Measurements from ENCODE around the gene ARHGAP26.

Gene ARHGAP26

DNA sequence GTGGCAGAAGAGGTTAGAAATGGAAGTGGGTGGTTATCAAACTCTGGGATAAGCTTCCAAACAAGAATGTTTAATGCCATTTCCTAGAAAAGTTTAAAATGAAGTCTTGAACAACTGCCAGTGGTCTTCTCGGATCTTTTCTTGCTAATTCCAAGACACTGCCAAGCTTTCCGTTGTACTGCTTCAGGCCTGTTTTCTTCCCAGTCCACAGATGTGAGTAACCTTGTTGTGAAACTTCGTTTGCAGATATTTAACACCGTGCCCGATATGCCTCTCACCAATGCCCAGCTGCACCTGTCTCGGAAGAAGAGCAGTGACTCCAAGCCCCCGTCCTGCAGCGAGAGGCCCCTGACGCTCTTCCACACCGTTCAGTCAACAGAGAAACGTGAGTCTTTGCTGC, 363.5 kb downstream of the ARHGAP26 start:
- no peak for DNase-seq (ENCODE audit: low read depth in 1 of 2, low spot score in 1 of 2)

DNA sequence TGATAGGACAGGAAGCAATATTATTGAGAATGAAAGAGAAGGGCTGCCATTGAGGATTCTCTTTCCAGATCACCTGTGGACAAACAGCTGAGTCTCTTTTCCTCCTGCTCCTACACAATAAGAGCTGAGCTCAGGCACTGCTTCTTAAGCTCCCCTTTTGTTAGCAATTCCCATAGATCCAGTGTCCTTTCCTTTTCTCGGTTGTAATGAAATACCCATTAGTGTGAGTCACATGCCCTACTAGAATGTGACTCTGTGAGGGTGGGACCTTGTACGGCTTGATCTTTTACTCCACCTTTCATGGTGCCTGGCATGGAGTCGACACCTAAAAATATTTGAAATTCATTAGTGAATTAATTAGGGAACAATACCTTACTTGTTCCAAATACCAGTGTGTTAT, 364.1 kb downstream of the ARHGAP26 start:
- no peak for DNase-seq (ENCODE audit: low read depth in 1 of 2, low spot score in 1 of 2)

DNA sequence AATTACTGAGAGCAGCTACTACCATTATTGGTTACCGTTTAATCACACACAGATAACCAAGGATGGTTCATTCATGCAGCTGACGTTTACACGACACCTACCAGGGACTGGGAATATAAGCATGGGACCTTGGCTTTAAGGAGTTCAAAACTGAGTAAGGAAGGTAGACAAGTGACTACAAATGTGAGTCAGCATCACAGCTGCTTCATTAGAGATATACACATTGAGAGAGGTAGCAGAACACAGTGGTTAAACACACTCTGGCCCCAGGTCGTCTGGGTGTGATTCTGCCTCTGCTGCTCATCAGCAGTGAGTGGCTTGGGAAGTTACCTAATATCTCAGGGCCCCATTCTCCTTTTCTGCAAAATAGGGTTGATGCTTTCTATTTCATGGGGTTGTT, 364.7 kb downstream of the ARHGAP26 start:
- no peak for DNase-seq (ENCODE audit: low read depth in 1 of 2, low spot score in 1 of 2)

DNA sequence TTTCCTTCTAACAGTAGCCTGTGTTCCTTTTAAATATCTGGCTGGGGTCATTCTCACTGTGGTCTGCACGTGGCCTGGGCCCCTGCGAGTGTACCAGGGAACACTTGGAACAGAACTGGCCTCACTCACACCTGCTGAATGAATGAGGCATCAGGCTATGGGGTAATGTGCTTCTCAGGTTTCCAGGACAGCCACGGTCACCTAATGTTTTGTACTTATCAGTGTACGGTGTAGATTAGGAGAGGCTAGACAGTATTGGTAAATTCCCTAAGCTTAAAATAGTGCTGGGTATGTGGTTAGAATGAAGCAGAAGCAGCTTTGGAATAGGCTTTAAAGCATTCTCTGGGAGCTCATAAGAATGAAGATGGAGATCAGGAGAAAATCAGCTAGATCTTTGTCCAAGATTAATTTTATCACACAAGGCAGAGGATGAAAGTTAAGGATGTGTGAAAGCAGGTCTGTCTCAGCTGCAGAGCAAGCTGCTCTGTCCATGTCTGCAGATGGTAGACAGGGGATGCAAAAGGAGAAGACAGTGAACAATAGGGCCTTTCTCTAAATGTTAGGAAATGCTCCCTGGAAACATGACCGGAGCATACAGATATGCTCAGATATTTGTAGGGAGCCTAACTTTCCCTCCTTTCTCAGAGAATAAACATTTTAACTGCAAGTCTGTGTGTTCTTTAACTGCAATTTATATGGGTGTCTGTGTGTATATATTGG, 365.8 kb downstream of the ARHGAP26 start:
- DNase-seq (ENCODE audit: low read depth in 1 of 2, low spot score in 1 of 2): no peak

DNA sequence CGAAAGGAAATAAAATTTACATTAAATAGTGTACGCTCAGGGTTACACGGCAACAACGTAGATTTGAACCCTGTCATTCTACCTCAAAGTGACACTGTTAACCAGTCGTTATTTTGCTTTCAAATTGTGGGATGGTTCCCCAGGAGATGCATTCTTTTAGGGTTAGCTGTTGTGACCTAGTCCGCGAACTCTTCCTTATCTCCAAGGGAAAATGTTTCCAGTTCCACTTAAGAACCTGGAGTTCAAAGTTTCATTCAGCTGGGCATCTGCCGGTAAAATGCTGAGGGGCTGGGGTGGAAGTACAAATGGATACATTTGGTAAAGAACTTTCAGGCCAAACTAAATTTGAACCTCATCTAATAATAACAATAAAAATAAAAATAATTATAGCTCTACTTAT, 368.7 kb downstream of the ARHGAP26 start:
- DNase-seq (ENCODE audit: low read depth in 1 of 2, low spot score in 1 of 2): no peak

DNA sequence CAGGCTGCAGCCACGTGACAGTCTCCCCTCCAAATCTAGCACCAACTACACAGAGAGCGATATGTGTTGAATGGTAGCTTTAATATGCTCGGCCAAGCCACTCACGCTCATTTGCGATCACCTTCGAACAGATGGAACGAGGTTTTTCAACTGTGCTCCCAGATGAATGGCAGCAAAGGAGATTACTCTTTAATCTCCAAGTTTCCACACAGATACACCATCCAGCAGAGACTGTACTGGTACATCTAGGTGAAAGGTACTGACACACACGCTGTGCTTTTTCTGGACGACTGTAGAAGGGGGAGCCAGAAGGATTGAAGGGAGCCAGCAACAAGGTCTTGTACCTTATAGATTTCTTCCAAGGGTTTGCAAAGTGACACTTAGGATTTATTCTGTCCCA, 369.4 kb downstream of the ARHGAP26 start:
- DNase-seq (ENCODE audit: low read depth in 1 of 2, low spot score in 1 of 2): no peak

DNA sequence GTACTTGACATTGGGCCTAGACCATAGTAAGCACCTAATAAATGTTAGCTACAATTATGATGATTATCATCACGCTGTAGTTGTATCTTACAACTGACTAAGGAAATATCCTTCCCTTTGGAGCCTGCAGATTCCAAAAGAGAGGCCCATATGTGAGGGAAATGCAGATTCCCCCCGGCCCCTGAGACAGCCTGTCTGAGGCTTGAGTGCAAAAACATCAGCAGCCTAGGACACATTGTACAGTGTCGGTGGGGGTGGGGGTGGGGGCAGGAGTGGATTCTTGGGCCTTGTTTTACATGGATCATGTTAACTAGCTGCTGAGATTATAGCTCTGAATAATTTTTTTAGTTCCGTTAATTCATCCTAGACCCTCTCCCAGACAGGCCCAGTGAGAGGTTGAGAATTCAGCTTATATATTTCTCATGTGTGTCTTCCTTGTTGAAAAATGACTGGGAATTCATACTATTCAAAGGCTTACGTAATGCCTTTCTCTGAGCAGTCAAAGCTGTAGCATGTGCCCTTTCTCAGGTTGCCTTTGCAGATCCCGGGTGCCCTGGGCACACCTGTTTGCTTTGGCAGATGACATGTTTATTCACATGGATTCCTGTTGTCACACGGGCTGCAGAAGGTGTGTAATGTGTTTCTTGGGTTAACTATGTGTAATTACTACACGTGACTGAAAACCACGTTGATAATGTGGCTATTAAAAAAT, 370.5 kb downstream of the ARHGAP26 start:
- DNase-seq (ENCODE audit: low read depth in 1 of 2, low spot score in 1 of 2): no peak

DNA sequence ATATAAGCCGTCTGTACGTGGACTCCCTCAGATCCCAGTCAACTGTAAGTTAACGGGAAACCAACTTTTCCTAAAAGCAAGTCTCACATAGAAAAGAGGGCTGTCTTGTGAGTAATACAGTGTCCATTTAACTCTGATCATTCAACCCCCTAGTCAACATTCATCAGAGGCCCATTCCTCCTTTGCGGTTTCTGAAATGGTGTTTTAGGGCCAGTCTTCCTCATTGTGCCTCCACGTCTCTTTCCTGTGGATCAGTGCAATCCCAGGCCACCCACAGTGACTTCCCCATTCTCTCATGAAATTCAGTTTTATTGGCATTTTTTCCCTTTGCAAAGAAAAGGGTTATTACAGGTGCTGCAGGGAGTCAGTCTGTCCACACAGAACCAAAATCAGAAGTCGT, 371.5 kb downstream of the ARHGAP26 start:
- no peak for DNase-seq (ENCODE audit: low read depth in 1 of 2, low spot score in 1 of 2)

DNA sequence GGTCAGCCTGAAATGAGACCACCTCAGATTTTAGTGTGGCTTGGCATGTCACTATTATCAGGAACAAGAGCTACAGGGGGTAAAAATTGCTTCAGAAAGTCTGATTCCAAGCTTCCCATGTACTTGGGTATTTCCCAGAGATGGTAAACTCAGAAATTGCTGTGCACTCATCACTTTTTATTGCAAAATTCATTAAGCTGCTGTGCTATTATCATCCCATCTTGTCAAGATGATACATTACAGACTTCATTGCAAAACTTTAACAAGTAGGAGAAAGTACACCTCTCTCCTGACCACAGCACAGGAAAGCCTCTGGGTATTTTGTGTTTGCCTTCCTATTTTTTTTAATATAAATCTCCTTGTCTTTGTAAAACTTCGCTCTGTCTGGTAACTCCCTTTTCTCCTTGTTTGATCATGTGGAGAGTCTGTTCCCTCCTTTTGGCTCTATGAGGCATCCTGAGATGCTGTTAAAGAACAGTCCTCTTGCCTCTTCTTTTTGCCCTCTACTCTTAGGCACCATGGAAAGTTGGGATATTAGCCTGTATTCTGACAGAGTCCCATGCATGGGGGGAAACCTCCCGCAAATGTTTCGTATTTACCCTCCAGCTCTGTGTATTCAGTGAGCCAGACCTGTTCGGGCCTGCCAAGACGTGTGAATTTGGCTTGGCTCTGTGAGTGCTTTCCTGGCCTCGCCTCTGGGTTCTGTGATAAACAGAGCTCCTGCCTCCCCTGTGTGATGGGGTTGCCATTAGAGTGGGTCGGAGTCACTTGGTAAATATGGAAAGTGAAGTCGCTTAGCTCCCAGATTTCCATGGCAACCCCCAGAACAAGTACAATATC, 372.6 kb downstream of the ARHGAP26 start:
- no peak for DNase-seq (ENCODE audit: low read depth in 1 of 2, low spot score in 1 of 2)

DNA sequence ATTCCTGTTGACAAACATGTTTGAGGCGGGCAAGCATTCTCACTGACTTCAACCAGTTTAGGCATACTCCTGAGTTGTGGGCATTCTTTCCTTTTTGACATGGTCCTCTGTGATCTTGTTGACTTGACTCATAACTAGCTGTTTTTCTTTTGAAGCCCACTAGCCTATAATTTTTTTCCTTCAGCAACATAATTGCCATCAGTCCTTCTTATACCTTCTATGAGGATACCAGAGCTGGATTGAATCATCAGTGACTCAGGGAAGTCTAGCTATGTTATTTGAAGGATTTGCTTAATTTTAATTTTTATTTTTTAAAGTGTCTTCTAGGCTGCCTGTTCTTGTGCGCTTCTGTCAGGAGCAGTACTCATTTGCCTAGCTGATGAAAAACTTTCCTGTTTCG, 373.8 kb downstream of the ARHGAP26 start:
- DNase-seq (ENCODE audit: low read depth in 1 of 2, low spot score in 1 of 2): no peak

DNA sequence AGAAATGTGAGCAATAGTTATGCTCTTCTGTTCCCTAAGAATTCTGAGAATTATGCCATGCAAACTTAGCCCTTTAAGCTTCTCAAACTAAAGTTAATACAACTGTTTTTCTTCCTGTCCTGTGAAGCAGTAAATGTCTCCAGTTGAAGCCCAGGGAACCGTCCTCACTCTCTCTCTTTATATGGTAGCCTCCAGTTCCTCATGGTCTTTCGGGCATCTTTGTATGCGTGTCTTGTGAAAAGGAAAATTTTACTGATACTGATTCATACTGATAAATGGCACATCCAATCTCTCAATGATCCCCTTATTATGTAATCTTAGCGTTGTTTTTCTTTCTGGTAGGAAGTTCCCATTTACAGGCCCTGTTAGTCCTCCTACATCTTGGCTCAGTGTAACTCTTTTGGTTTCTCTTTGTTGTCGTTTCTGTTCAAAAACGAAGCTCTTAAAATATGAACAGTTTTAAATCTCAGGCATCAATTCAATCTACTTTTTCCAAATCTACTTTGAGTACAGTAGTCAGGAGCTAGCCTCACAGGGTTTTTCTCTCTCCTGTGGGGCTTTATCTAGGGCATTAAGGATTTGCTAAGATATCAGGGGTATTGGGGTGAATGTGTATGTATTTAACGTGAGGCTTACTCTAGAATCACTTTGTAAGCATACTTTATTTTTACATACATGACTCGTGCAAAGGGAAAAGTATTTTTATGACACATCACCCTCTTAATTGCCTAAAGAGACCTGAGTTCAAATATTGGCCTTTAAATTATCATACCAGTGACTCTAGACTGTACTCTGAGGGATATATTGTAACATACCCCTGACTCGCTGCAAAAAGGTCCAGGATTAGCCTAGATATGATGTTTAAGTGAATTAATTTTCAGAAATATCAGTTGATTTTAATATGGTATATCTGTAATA, 375.3 kb downstream of the ARHGAP26 start:
- DNase-seq (ENCODE audit: low read depth in 1 of 2, low spot score in 1 of 2): no peak

DNA sequence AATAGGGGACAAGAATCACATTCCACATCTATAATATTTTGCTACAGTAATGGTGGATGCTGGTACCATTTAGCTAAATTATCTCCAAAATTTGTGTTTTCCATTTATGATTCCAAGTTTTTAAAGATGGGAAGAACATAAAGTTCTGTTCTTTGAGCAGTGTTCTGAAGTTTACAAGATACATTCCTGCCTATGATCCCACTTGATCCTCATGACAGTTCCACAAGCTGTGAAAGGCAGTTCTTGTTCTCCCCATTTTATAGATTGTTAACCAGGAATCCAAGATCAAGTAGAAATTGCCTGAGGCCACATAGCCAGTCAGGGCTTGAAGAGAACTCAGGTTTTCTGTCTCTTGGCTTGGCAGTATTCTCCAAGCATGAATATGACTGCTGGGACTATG, 376.0 kb downstream of the ARHGAP26 start:
- no peak for DNase-seq (ENCODE audit: low read depth in 1 of 2, low spot score in 1 of 2)

DNA sequence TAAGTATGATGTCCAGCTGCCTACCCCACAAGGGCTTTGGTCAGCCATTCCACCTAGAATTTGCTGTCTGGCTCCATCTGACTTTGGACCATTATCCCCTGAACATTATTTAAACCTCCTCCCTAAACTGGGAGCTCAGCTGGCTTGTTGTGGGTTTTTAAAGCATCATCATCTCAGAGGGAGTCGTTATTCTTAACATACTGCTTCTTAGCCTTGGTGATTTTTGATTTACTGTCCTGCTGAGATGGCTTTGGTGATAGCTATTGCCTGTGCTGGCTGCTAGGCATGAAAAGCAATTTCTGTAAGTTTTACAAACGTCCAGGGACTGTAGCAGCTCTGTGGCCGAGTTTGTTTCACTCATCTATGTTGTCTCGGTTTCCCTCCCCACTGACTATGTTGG, 377.2 kb downstream of the ARHGAP26 start:
- no peak for DNase-seq (ENCODE audit: low read depth in 1 of 2, low spot score in 1 of 2)

DNA sequence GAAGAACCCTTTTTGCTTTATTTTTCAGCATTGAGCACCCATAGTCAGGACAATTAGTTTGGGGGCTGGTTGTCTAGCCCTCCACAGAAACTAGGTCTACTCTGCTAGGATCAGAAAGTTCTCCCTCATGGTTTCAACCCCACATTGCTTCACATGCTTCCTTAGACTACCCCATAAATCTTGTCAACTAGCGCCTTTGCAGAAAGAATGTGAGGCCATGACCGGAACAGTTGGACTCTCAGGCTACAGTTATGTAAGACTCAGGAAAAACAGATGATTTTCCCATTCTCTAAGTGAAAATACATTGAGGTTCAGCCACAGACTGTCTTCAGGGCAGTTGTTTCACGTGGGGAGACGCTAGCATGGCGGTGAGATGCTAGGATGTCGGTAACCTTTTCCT, 377.7 kb downstream of the ARHGAP26 start:
- no peak for DNase-seq (ENCODE audit: low read depth in 1 of 2, low spot score in 1 of 2)

DNA sequence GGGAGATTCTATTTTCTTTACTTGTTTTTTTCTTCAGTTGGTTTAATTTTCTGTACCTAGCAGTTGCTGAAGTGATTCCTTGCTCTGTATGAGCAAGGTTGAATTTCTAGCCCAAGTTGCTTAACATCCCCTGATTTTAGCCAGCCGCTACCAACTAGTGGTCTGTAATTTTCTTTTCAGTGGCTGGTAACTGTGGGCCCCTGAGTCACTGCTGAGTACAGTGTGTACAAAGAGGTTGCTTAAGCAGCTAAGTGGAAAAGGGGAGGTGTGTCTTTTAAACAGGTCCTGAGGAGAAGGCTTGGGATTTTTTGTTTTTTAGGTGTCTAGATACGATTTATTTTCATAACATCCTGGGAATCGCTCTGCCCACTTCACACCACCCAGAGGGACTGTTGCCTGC, 378.6 kb downstream of the ARHGAP26 start:
- no peak for DNase-seq (ENCODE audit: low read depth in 1 of 2, low spot score in 1 of 2)

DNA sequence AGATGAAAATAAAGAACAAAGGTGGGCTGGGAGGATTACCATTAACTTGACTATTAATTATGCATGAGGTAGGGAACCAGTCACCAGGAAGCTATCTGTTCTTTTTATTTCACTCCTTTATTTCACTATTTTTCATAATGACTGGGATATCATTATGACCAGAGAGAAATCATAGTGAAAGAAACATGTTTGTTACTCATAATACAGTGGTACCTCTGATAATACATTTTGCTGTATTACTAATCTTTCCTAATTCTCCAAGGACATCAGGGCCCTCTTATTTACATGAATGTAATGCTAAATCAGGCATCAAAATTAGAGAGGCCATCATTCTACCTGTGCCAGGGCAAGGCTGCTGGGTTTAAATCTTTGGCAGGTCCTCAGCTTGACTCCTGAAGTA, 379.6 kb downstream of the ARHGAP26 start:
- no peak for DNase-seq (ENCODE audit: low read depth in 1 of 2, low spot score in 1 of 2)

DNA sequence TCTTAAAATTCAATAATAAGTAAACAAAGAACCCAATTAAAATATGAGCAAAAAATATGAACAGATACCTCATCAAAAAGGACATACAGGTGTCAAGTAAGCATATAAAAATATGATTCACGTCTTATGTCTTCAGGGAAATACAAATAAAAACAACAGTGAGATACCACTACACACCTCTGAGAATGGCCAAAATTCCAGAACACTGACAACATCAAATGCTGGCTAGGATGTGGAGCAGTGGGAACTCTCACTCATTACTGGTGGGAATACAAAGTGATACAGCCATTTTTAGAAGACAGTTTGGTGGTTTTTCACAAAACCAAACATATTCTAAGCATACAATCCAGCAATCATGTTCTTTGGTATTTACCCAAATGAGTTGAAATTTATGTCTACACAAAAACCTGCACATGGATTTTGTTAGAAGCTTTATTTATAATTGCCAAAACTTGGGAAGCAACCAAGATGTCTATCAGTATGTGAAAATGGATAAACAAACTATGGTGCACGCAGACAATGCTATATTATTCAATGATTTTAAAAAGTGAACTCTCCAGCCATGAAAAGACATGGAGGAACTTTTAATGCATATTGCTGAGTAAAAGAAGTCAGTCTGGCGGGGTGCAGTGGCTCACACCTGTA, 381.0 kb downstream of the ARHGAP26 start:
- no peak for DNase-seq (ENCODE audit: low read depth in 1 of 2, low spot score in 1 of 2)

DNA sequence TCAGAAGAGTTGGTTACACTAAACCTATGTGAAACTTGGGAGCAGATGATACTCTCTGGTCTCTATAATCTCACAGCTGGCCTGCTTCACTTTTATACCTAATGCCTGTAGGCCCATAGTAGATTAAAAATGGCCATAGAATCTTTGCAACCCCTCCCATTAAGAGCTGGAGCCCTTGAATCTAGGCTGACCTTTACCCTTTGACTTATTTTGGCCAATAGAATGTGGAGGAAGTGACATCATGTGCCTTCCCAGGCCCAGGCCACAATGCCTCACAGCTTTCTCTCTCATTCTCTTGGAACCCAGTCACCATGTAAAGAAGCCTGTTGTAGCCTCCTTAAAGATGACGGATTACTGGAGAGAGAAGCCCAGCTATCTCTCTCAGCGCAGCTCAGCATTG, 382.3 kb downstream of the ARHGAP26 start:
- DNase-seq (ENCODE audit: low read depth in 1 of 2, low spot score in 1 of 2): no peak

DNA sequence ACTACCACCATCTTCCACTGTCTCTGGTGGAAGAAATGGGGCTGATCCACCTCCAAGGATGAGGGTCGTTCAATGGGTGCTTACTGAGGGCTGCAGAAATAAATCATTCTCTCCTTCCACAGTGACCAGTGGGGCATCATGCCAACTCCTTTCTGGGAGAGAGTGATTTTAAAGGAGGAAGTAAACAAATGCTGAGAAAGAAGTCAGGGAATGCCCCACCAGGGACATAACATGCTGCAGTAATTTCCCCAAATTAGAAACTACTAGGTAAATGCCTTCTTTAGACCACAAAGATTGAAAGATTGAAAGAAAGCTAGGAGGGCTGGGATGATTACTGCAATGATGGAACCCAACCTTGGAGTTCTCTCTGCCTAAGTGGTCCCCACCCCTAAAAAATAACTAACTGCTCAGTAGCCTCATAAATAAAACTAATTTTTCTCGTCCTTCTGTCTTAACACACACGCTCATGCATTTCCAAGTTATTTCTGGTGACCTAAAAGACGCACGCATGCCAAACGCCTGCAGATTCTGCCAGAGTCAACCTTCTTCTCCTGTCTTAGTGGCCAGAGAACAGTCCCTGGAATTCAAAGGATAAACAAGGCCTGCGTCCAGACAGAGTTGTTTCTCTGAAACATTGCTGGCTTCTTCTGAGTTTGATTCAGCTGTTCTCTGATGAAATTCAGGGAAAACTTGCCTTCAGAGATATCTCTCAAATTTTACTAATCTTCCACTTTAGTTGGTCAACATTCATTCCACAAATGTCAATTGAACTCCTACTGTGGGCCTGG, 383.3 kb downstream of the ARHGAP26 start:
- no peak for DNase-seq (ENCODE audit: low read depth in 1 of 2, low spot score in 1 of 2)
